GM18867 (cell line): ENCODE data around the gene FGF12.
A peak's percentile ranks its signal among the peaks of the same experiment; 100 is the strongest.

ENCODE experiments used
- ATAC-seq: cut with Tn5 transposase; IDR thresholded peaks from one replicate; pipeline ENCODE4 v1.9.1; 2021; ENCODE audit warnings: mild to moderate bottlenecking, moderate library complexity; ENCODE audit not compliant: unreplicated experiment

FGF12 gene

DNA sequence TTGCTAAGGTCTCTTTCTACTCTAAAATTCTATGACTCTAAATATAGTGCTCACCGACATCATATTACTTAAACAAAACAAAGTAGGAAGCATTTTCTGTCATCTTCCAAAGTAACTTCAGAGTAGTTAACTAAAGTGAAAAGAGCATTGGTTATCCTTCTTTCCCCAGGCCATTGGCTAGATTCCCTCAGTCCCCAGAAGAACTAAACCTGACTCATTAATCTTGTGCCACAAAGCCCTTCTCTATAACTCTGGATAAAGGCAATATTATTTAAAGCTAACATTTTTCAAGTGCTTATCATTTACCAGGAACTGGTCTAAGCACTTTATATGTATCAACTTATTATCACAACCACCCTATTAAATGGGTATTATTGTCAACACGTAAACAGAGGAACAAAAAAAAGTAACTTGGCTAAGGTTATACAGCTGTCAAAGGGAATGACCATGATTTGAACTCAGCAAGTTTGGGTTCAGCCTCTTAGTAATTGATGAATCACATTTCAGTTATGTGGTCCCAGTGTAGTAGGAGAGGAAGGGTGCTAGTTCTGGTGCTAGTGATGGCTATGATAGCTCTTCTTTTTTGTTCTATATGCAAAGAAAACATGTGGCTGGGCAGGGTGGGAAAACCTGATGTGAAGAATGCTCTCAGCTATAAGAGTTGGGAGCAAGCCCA is 304.9 kb downstream of the FGF12 start:
- ATAC-seq = no peak

DNA sequence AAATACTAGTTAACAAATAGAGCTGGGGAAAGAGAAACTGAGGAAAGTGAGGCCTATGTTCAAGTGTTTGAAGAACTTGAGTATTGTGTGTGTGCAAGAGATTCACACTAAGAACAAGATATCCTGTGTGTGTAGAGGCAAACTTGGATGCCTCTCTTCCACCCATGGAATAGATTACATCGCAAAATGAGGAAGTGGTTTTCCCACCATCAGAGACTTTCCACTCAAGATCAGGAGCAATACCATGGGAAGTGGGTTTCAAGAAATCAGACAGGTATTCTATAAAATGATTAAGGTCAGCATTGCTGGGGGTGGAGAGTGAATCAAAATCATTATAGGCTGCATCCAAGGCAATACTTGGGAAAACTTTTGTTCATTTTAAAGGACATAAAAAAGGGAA is 308.0 kb downstream of the FGF12 start:
- ATAC-seq = no peak

DNA sequence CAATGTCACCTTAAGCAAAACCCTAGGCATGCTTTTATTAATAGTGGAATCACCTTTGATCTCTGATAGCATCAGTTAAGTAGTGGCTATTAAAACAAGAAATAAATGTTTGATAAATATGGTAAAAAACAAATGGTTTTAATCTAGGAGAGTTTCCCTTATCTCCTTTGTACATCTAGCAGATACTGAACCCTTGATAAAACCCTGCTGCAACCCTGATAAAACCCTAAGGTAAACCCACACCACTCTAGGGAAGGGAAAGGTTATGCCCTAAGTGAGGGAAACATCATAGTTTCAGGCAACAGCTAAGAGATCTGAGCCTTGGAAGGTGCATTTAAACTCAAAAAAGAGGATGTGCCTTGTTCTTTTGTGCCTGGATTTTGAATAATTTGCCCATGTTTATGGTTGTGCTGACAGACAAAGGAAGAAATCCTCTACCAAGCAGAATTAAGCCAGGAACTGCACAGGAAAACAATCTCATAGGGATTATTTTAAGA is 309.7 kb downstream of the FGF12 start:
- no peak for ATAC-seq

DNA sequence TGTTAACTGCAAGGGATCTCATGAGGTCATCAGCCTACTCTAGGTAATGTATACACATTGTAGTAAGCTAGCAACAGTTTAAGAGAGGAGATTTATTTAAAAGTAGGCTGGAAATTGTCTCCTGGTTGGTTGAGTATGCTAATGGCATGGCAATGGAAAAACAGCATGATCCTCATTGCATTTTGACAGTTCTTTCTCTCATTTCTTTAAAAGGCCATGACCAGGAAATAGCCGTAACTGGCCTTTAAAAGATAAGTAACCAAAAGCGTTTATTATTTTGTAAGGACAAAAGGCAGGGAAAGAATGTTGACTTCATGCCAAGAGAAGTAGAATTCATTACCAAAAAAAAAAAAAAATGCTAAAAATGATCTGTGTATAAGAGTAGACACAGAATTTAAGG is 310.3 kb downstream of the FGF12 start:
- no peak for ATAC-seq

DNA sequence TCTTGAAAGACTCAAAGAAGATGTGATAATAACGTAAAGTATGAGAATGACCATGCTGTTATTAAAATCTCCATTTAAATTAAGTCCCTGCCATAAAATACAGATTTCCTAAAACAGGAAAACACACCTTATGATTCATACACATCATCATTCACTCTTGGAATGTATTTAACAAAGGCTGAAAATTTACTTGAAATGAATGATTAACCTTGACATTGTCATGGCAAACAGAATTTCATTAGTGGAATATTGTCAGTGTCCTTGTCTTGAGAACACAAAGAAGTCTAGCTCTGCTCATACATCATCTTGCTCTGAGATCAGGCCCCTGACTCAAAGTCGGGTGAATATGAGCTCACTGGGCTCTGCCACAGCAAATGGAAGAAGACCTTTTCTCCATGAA is 313.9 kb downstream of the FGF12 start:
- ATAC-seq = no peak

DNA sequence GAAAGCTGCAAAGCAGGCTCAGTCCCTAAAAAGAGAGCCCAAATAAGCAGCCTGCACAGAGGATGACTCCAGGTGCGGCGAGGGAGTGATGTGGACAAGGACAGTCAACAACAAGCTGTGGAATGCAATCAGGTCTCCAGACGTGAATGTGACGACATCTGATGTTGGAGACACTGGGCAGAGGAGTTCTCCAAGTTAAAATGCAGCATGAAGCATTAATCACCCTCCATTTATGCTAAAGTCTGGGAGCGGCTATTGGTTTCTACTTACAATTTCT is 316.7 kb downstream of the FGF12 start:
- no peak for ATAC-seq

DNA sequence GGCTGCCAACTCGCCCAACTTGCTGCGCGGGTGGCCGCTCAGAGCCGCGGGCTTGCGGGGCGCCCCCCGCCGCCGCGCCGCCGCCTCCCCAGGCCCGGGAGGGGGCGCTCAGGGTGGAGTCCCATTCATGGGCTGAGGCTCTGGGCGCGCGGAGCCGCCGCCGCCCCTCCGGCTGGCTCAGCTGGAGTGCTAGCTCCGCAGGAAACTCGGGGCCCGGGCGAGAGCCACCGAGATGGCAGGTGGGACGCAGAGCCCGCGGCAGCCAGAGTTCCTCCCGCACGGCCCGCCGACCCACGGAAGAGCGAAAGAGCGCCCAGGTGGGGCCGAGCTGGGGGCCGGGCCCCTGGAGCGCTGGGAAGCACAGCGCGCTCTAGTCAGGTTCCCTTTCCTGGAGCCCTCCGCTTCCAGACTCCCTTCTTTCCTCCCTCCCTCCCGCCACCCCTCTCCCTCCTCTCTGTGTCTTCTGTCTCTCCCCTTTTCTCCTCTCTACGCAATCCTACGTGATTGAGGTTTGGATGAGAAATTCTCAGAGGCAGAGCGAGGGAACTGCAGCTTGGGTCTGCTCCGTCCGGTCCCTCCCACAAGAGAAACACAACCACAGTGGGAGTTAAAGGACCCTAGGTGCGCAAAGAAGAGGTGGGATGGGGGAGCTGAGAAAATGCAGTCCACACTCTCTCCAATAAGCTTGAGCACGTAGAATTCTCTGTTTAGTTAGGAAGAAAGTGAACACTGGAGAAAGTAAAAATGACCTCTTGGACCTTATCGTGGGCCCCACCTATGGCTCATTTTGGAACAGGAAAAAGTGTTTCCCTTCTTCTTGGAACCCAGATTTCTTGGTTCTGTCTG is 317.3 kb downstream of the FGF12 start:
- ATAC-seq = peak; percentile 29

DNA sequence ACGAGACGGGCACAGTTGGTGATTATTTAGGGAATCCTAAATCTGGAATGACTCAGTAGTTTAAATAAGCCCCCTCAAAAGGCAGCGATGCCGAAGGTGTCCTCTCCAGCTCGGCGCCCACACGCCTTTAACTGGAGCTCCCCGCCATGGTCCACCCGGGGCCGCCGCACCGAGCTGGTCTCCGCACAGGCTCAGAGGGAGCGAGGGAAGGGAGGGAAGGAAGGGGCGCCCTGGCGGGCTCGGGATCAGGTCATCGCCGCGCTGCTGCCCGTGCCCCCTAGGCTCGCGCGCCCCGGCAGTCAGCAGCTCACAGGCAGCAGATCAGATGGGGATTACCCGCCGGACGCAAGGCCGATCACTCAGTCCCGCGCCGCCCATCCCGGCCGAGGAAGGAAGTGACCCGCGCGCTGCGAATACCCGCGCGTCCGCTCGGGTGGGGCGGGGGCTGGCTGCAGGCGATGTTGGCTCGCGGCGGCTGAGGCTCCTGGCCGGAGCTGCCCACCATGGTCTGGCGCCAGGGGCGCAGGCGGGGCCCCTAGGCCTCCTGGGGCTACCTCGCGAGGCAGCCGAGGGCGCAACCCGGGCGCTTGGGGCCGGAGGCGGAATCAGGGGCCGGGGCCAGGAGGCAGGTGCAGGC is 318.0 kb downstream of the FGF12 start:
- ATAC-seq = peak; percentile 54

DNA sequence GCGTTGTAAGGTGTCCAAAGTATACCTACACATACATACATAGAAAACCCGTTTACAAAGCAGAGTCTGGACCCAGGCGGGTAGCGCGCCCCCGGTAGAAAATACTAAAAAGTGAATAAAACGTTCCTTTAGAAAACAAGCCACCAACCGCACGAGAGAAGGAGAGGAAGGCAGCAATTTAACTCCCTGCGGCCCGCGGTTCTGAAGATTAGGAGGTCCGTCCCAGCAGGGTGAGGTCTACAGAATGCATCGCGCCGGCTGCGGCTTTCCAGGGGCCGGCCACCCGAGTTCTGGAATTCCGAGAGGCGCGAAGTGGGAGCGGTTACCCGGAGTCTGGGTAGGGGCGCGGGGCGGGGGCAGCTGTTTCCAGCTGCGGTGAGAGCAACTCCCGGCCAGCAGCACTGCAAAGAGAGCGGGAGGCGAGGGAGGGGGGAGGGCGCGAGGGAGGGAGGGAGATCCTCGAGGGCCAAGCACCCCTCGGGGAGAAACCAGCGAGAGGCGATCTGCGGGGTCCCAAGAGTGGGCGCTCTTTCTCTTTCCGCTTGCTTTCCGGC is 318.6 kb downstream of the FGF12 start:
- no peak for ATAC-seq

DNA sequence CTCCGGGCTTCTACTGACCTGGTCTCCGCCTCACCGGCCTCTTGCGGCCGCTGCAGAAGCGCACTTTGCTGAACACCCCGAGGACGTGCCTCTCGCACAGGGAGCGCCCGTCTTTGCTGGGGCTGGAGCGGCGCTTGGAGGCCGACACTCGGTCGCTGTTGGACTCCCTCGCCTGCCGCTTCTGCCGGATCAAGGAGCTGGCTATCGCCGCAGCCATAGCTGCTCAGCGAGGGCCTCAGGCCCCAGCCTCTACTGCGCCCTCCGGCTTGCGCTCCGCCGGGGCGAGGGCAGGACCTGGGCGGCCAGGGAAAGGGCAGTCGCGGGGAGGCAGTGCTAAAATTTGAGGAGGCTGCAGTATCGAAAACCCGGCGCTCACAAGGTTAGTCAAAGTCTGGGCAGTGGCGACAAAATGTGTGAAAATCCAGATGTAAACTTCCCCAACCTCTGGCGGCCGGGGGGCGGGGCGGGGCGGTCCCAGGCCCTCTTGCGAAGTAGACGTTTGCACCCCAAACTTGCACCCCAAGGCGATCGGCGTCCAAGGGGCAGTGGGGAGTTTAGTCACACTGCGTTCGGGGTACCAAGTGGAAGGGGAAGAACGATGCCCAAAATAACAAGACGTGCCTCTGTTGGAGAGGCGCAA is 319.2 kb downstream of the FGF12 start:
- ATAC-seq = no peak

DNA sequence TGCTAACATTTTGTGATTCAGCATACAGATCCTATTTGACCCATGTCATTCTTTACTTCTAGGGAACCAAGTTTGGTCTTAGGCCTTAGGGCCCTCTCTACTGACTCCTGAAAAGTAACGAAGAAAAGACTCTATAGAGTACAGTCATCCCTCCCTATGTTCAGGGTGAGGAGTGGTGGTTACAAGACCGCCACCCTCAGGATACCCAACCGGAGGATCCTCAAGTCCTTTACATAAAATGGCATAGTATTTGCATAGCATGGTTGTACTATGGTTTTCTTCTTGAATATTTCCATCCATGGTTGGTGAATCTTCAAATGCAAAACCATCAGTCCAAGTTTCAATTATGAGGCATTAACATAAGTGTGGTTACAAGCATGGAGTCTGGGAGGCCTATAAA is 327.6 kb downstream of the FGF12 start:
- no peak for ATAC-seq

DNA sequence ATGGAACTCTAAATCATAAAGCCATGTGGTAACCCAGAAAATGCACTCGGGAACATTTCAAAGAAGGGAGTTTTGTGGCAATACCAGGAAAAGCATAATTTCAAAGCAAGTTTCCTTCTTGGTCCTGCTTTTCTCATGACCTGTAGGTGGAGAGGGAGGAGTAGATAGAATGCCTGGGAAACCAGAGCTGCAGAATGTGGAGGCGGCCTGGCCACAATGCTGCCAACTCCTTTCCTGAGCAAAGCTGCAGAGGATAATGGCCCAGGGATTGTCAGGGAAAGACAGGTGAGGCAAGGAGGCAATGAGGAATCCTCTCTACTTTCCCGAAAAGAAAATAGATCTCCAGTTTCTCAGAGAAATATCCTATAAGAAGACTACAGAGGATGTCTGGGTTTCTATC is 330.3 kb downstream of the FGF12 start:
- ATAC-seq = no peak

DNA sequence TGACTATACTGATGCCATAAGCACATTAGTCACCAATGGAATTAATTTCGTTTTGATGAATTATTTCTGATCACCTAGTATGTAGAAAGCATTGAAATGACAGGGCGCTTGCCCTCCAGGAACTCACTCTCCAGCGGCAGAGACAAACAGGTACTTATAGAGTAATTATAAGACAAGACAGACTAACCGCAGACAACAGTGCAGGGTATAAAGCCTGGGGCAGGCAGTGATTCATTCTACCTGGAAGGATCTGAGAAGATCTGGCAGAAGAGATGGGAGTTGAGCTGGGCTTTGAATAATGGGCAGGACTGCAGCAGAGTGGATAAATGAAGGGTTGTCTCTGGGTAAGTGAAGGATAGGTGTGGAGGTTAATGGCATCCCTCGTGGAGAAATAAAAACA is 331.8 kb downstream of the FGF12 start:
- no peak for ATAC-seq

DNA sequence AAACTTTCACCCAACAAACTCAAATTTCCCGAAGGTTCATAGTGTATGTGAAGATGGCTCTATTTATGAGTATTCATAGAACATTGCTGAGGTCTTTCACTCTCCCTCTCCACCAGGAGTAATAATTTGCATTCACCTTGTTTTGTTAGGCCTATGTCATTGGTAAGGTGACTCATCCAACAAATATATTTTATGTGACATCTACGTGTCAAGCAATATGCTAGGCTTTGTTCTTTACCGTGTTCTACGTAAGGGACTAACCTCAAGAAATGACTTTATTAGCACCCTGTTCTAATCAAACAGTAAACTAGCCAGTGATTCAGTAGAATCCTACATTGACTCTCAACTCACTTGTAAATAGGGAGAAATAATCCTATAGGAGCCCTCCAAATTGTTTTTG is 334.4 kb downstream of the FGF12 start:
- no peak for ATAC-seq

DNA sequence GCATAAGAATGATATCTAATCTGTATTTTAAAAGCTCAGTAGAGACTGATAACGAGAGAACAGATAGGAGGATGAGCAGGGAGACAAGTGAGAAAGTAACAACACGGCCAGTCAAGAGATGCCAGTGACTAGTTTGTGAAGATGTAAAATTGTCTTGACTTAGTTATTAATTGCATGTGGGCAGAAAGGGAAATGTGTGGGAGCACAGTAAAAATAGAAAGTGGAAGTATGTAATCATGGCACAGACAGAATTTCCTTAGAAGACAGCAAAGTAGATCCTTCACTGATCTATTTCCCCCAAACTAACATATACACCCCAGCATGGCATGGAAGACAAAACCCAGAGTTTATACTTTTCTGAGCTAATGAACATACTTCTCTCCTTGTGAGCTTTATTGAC is 344.5 kb downstream of the FGF12 start:
- no peak for ATAC-seq

DNA sequence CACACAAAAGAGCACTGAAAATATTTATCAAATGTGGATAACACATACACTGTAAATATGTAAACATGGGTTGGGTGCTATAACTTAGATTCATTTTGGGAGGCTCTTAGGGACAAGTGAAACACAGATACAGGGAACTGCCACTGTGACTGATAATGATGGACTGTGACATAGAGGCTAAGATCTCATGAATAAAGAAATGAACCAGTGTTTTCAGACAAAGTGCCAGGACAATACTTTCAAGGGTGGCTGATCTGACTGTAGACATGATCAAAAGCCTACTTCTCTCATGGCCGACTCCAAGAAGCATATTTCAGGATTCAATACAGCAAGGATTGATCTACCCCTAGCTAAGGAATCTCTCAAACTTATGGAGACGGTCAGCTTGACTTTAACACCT is 353.8 kb downstream of the FGF12 start:
- no peak for ATAC-seq

DNA sequence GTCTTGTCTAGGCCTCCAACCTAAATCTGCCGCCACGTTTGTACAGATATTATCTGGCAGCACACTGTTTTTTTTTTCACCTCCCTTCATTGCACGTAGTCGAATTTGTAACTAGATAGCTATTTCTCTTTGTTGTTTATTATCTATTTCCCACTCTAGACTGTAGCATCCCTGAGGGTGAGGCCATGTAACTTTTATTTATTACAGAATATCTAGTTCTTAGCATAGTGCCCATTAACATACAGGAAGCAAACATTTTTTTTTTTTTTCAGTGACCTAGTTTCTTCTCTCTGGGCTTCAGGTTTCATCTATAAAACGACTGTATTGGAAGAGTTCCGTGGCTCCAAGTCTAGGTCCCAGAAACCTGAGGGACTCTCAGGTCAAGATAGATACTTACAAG is 354.3 kb downstream of the FGF12 start:
- no peak for ATAC-seq

DNA sequence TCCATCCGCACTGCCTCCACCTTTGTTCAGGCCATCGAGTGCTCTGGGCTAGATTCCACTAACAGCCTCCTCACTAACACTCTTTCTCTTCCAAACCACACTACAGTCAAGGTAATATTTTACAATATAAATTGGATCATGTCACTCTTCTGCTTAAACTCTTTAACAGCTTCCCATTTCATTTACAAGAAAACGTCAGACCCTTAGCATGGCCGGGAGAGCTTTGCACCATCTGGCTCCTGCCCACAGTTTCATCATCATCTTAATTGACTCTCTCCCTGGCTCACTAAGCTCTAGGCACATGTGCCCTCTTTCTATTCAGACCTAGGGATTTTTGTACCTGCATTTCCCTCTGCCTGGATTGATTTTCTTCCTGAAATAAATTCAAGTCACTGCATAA is 354.7 kb downstream of the FGF12 start:
- no peak for ATAC-seq

DNA sequence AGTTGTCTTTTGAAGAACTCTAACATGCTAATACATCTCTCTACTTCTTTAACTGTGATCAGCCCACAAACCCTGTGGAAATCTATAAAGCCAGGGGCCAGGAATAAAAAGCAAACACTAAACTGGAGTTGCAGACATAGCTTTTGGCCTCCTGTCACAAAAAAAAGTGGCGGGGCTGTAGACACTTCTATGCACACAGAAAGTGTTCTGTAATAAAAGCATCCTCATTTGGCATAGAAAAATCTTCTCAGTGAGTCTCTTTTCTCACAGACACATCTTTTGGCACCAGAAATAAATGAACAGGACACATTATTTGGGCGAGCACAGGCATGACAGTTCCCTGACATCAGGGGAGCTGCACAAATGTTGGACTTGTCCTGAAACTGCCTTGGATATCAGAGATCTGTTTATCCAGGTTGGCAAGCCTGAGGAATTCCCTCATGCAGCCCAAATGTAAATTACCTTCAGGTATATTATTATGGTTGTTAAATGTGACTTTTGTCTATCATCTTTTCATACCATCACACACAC is 355.4 kb downstream of the FGF12 start:
- ATAC-seq = no peak

DNA sequence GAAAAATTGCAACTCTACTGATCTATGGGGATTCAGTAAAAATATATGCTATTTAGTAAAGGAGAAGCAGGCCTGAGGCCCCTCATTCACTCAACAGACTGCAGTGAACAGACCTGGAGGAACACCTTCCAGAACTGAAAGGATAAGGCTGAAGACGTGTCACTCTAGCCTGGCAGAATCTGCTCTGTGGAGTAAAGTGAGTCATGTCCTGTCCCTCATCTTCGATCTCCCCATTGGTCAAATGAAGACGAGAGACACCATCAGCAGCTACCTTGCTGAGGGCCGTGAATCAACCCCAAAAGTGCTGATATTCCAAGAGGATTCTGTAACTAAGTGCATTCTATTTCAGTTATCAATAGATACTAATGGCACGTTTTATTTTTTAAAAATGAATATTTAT is 359.7 kb downstream of the FGF12 start:
- ATAC-seq = no peak

DNA sequence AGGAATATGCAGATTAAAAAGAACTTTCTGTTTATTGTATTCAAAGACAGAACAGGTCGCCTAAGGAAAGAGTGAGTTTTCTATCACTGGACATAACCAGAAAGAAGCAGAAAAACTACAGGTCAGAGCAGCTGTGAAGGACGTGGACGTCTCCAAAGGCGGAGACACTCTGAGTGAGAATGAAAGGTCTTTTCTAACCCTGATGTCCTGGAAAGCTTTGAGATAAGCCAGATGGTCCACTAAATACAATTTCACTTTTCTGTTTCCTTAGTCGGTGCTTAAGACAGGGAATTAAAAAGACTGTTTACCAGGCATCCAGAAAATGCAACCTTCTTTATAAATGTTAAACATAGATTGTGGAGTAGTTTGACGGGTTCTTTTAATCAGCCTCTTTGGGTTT is 360.4 kb downstream of the FGF12 start:
- ATAC-seq = no peak
